ENCODE measurements around the gene SMIM36. TPM values are rescaled to one million over a fixed set of nuclear protein-coding genes. Genes with fewer than 3 reads are reported as not detected.
"Not testable (repeated sequence)": the region's sequence is repeated elsewhere in the genome, so short reads cannot be mapped to it uniquely, and the experiment has no call there.

Gene SMIM36
- total RNA-seq, 2 experiments from 2014 or later = not detected

DNA sequence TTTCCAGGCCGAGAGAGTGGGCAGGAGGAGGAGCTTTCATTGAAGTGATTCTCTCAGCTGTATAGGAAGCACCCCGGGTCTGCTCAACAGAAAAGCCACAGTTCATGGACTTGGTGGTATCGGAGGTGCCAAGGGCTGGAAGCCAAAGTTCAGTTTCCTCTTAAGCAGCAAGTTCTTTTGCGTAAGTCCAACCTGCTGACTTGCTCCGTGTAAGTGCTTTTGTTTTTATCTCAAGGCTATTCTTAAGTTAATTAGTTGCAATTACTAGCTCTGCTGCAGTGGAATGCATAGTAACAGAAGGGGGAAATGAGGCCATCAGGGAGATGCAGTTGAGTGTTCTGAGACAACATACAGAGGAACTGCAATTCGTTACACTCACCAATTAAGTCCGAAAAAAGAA is 44.6 kb downstream of the SMIM36 start:
- Histone ChIP-seq H3K9me2 (ENCODE audit: insufficient read depth, low read length) (no peaks in the 10 kb centered on the region), H3K9me3 (ENCODE audit: low read length) (no peaks in the 10 kb centered on the region), H3K36me3 (ENCODE audit: insufficient read depth, low read length) (no peaks in the 10 kb centered on the region), H3K27ac (ENCODE audit: low read depth, low read length, poor library complexity, severe bottlenecking) (peak overlapping the region; percentile 43), H2AFZ (ENCODE audit: low read length) (peak overlapping the region; percentile 95), H3K4me3 (ENCODE audit: low read depth, low read length, poor library complexity, severe bottlenecking) (peak overlapping the region; percentile 39), H3K4me1 (ENCODE audit: insufficient read depth, low read length, poor library complexity, severe bottlenecking) (peaks cover 39% of the 10 kb centered on the region), H4K20me1 (ENCODE audit: insufficient read depth, low read length) (no peaks in the 10 kb centered on the region), H3K79me2 (ENCODE audit: insufficient read depth, low read depth, low read length) (no peaks in the 10 kb centered on the region), H3K4me2 (ENCODE audit: low read length) (peak overlapping the region; percentile 67)
- ChIA-PET CTCF (ENCODE audit: unreplicated experiment) (no interaction called here), POLR2A (interaction anchor here (0.6 to 2.1 kb wide), 7 partner anchors 10 to 137 kb away, joined by 3 to 7 read pairs (median 5); partner anchors contain the start of gene MMD)
- no TSS peak for BruUV-seq (replicated peaks)
- peak; percentile 53 for DNase-seq (ENCODE audit: low spot score)
- intact Hi-C loops (cut with micrococcal nuclease; ENCODE audit: unreplicated experiment) = no loop called here
- no peak for TF ChIP-seq EZH2phosphoT487 (IDR thresholded peaks at IDR 0.05; ENCODE audit: borderline replicate concordance, low read depth, low read length)

DNA sequence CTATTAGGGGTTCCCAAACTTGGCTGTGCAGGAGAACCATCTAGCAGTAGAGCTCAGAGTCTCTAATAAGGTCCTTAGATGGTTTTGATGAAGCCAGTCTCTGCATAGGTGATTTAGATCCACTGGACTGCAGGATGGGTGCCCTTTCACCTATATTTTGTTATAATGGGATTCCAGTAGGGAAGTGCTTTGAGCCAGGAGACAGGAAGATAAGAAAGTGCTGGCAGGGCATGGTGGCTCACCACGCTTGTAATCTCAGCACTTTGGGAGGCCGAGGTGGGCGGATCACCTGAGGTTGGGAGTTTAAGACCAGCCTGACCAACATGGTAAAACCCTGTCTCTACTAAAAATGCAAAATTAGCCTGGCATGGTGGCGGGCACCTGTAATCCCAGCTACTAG is 45.5 kb downstream of the SMIM36 start:
- H3K4me3 ChIP-seq (ENCODE audit: low read depth, low read length, poor library complexity, severe bottlenecking); H3K4me2 ChIP-seq (ENCODE audit: low read length); H3K9me2 ChIP-seq (ENCODE audit: insufficient read depth, low read length); H4K20me1 ChIP-seq (ENCODE audit: insufficient read depth, low read length); H3K79me2 ChIP-seq (ENCODE audit: insufficient read depth, low read depth, low read length); H3K36me3 ChIP-seq (ENCODE audit: insufficient read depth, low read length); intact Hi-C loops (cut with micrococcal nuclease; ENCODE audit: unreplicated experiment); BruUV-seq (replicated peaks); H3K9me3 ChIP-seq (ENCODE audit: low read length); CTCF ChIA-PET (ENCODE audit: unreplicated experiment); H3K27ac ChIP-seq (ENCODE audit: low read depth, low read length, poor library complexity, severe bottlenecking); DNase-seq (ENCODE audit: low spot score); H2AFZ ChIP-seq (ENCODE audit: low read length): not testable (repeated sequence)
- H3K4me1 ChIP-seq (ENCODE audit: insufficient read depth, low read length, poor library complexity, severe bottlenecking) = peaks cover 39% of the 10 kb centered on the region
- POLR2A ChIA-PET = interaction anchor here (1.0 to 2.1 kb wide), 4 partner anchors 11 to 50 kb away, joined by 3 to 7 read pairs (median 6); no protein-coding TSS in a partner anchor

DNA sequence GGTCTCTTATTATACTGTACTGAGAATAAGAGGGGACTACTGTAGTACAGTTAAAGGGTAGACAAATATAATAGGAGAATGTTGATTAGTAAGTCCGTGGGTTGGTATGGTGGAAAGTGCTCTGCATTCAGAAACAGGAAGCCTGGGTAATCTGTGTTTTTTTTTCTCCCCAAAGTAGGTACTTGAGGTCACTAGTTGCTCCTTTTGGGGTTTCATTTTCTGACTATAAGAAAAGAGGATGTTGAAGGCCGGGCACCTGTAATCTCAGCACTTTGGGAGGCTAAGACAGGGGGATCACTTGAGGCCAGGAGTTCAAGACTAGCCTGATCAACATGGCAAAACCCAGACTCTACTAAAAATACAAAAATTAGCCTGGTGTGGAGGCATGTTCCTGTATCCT is 47.7 kb downstream of the SMIM36 start:
- peak; percentile 73 for DNase-seq (ENCODE audit: low spot score)
- BruUV-seq (replicated peaks) = no TSS peak
- Histone ChIP-seq H3K4me1 (ENCODE audit: insufficient read depth, low read length, poor library complexity, severe bottlenecking) (peaks cover 39% of the 10 kb centered on the region), H3K27ac (ENCODE audit: low read depth, low read length, poor library complexity, severe bottlenecking) (no peak overlapping the region), H3K4me2 (ENCODE audit: low read length) (peak overlapping the region; percentile 35), H3K9me2 (ENCODE audit: insufficient read depth, low read length) (no peaks in the 10 kb centered on the region), H3K4me3 (ENCODE audit: low read depth, low read length, poor library complexity, severe bottlenecking) (no peak overlapping the region), H4K20me1 (ENCODE audit: insufficient read depth, low read length) (no peaks in the 10 kb centered on the region), H2AFZ (ENCODE audit: low read length) (peak overlapping the region; percentile 55; the same call in 1 of the 2 replicates), H3K79me2 (ENCODE audit: insufficient read depth, low read depth, low read length) (no peaks in the 10 kb centered on the region), H3K36me3 (ENCODE audit: insufficient read depth, low read length) (no peaks in the 10 kb centered on the region), H3K9me3 (ENCODE audit: low read length) (no peaks in the 10 kb centered on the region)
- ChIA-PET CTCF (ENCODE audit: unreplicated experiment) (no interaction called here), POLR2A (interaction anchor here (0.9 to 1.0 kb wide), 2 partner anchors 42 to 58 kb away, joined by 3 to 4 read pairs; partner anchors contain the start of gene MMD)
- no peak for TF ChIP-seq EZH2phosphoT487 (IDR thresholded peaks at IDR 0.05; ENCODE audit: borderline replicate concordance, low read depth, low read length)
- TF ChIP-seq, protein P1, sequence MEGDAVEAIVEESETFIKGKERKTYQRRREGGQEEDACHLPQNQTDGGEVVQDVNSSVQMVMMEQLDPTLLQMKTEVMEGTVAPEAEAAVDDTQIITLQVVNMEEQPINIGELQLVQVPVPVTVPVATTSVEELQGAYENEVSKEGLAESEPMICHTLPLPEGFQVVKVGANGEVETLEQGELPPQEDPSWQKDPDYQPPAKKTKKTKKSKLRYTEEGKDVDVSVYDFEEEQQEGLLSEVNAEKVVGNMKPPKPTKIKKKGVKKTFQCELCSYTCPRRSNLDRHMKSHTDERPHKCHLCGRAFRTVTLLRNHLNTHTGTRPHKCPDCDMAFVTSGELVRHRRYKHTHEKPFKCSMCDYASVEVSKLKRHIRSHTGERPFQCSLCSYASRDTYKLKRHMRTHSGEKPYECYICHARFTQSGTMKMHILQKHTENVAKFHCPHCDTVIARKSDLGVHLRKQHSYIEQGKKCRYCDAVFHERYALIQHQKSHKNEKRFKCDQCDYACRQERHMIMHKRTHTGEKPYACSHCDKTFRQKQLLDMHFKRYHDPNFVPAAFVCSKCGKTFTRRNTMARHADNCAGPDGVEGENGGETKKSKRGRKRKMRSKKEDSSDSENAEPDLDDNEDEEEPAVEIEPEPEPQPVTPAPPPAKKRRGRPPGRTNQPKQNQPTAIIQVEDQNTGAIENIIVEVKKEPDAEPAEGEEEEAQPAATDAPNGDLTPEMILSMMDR (conservative IDR thresholded peaks at IDR 0.05; ENCODE audit: low read length) = no peak
- intact Hi-C loops (cut with micrococcal nuclease; ENCODE audit: unreplicated experiment) = no loop called here

DNA sequence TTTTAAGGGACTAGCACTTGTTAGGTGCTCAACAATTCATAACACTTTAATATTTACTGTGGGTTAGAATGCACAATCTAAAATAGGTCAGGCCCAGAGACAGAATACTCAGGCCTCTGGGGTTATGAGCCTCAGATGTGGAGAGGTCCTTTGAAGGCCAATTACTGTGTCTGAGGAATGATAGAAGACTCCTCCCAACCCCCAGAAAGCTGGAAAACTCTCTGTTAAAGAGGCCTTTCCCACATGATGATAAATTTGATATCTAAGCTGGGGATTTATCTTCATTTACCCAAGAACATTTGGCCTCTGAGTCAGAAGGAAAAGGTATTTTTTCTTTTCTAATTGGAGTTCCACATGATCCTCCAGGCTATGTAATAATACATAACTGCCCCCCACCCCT is 48.5 kb downstream of the SMIM36 start:
- BruUV-seq (replicated peaks) = no TSS peak
- POLR2A ChIA-PET = interaction anchor here (1.0 kb wide), 1 partner anchor 57 kb away, joined by 3 read pairs; no protein-coding TSS in a partner anchor

More for the DNA sequence above, 48.5 kb downstream of the SMIM36 start:
- no peaks in the 10 kb centered on the region for H3K9me3 ChIP-seq (ENCODE audit: low read length)
- intact Hi-C loops (cut with micrococcal nuclease; ENCODE audit: unreplicated experiment) = no loop called here
- H3K79me2 ChIP-seq (ENCODE audit: insufficient read depth, low read depth, low read length) = no peaks in the 10 kb centered on the region
- no peaks in the 10 kb centered on the region for H3K36me3 ChIP-seq (ENCODE audit: insufficient read depth, low read length)
- no peaks in the 10 kb centered on the region for H4K20me1 ChIP-seq (ENCODE audit: insufficient read depth, low read length)
- no peak overlapping the region; the same call in 1 of the 2 replicates for H2AFZ ChIP-seq (ENCODE audit: low read length)
- no peak overlapping the region for H3K4me2 ChIP-seq (ENCODE audit: low read length)
- H3K4me3 ChIP-seq (ENCODE audit: low read depth, low read length, poor library complexity, severe bottlenecking) = no peak overlapping the region
- no peaks in the 10 kb centered on the region for H3K9me2 ChIP-seq (ENCODE audit: insufficient read depth, low read length)
- peaks cover 39% of the 10 kb centered on the region for H3K4me1 ChIP-seq (ENCODE audit: insufficient read depth, low read length, poor library complexity, severe bottlenecking)
- TF ChIP-seq, protein P1 (conservative IDR thresholded peaks at IDR 0.05; ENCODE audit: low read length) = no peak
- no peak for TF ChIP-seq EZH2phosphoT487 (IDR thresholded peaks at IDR 0.05; ENCODE audit: borderline replicate concordance, low read depth, low read length)
- H3K27ac ChIP-seq (ENCODE audit: low read depth, low read length, poor library complexity, severe bottlenecking) = no peak overlapping the region
- DNase-seq (ENCODE audit: low spot score) = no peak
- CTCF ChIA-PET (ENCODE audit: unreplicated experiment) = no interaction called here
